Mucosa of rectum (tissue), 2 donors: ENCODE results near the gene FGF21.
"Not testable (repeated sequence)": the region's sequence is repeated elsewhere in the genome, so short reads cannot be mapped to it uniquely, and the experiment has no call there.

Source experiments
- H3K27ac ChIP-seq, 2 donors: one replicate each; pipeline ENCODE4 v1.7.0; 2013; ENCODE audit warnings: inconsistent platforms in 2 of 2, low read depth in 2 of 2, low read length in 2 of 2
- H3K27me3 ChIP-seq, 2 donors: one replicate each; pipeline ENCODE4 v1.7.0; 2013; ENCODE audit warnings: low read length in 2 of 2; ENCODE audit not compliant: control insufficient read depth in 2 of 2, insufficient read depth in 2 of 2
- H3K36me3 ChIP-seq, 2 donors: one replicate each; pipeline ENCODE4 v1.7.0; 2013; ENCODE audit warnings: low read length in 2 of 2; ENCODE audit not compliant: control insufficient read depth in 2 of 2, insufficient read depth in 2 of 2
- H3K4me1 ChIP-seq, 2 donors: one replicate each; pipeline ENCODE4 v1.7.0; 2013; ENCODE audit warnings: low read length in 2 of 2, mild to moderate bottlenecking in 1 of 2; ENCODE audit not compliant: control insufficient read depth in 2 of 2, insufficient read depth in 2 of 2
- H3K4me3 ChIP-seq, 2 donors: one replicate each; pipeline ENCODE4 v1.7.0; 2013; ENCODE audit warnings: low read length in 2 of 2
- H3K9ac ChIP-seq, 2 donors: one replicate each; pipeline ENCODE4 v1.7.0; 2013; ENCODE audit warnings: low read length in 2 of 2, low read depth in 1 of 2, mild to moderate bottlenecking in 1 of 2
- H3K9me3 ChIP-seq, 2 donors: one replicate each; pipeline ENCODE4 v1.7.0; 2013; ENCODE audit warnings: low read length in 2 of 2; ENCODE audit not compliant: control insufficient read depth in 2 of 2
- donor health status: healthy.
- donor health status: Normal muscosa, but diverticular disease.

FGF21 gene

GRCh38 chr19:48752496-48753365 is 2.6 kb upstream of the FGF21 start, which contains the start of gene FUT1:
Gene FUT1 (minus strand): TSS chr19:48752641. CDS start chr19:48751281, 1,360 bp downstream.
- peak within 1 kb of the TSS; percentile 43 to 49 for H3K4me3 ChIP-seq
- H3K9ac ChIP-seq, result peak within 1 kb of the TSS in 1 of 2 donors; percentile 43
- H3K9me3 ChIP-seq, result no peaks in the 10 kb centered on the region
- H3K36me3 ChIP-seq, result no peaks in the 10 kb centered on the region
- H3K4me1 ChIP-seq, result peaks cover 8 to 11% of the 10 kb centered on the region in 2 donors
- H3K27me3 ChIP-seq, result peaks cover 9 to 12% of the 10 kb centered on the region in 2 donors
- no peak within 1 kb of the TSS for H3K27ac ChIP-seq

GRCh38 chr19:48755787-48756186 is 463 bp downstream of the FGF21 start:
- Histone ChIP-seq H3K36me3 (no peaks in the 10 kb centered on the region), H3K27ac (no peak overlapping the region), H3K27me3 (peaks cover 7 to 9% of the 10 kb centered on the region in 2 donors), H3K9me3 (no peaks in the 10 kb centered on the region), H3K4me1 (peaks cover 8 to 11% of the 10 kb centered on the region in 2 donors), H3K9ac (no peak overlapping the region), H3K4me3 (no peak overlapping the region)

- Histone ChIP-seq H3K4me1 (peaks cover 8 to 11% of the 10 kb centered on the region in 2 donors), H3K9me3 (no peaks in the 10 kb centered on the region), H3K9ac (no peak overlapping the region), H3K4me3 (no peak overlapping the region), H3K27ac (no peak overlapping the region), H3K36me3 (no peaks in the 10 kb centered on the region), H3K27me3 (peaks cover 7 to 10% of the 10 kb centered on the region in 2 donors)
Observed at GRCh38 chr19:48756212-48756611, 888 bp downstream of the FGF21 start.

- Histone ChIP-seq H3K36me3 (no peaks in the 10 kb centered on the region), H3K4me1 (peaks cover 8 to 11% of the 10 kb centered on the region in 2 donors), H3K4me3 (no peak overlapping the region), H3K27me3 (peaks cover 7 to 8% of the 10 kb centered on the region in 2 donors), H3K27ac (no peak overlapping the region), H3K9ac (no peak overlapping the region), H3K9me3 (no peaks in the 10 kb centered on the region)
Observed at GRCh38 chr19:48756686-48757085, 1.4 kb downstream of the FGF21 start.

- H3K27me3 ChIP-seq, result peaks cover 5% of the 10 kb centered on the region in 2 donors
- no peak overlapping the region for H3K4me3 ChIP-seq
- no peak overlapping the region for H3K9ac ChIP-seq
- no peaks in the 10 kb centered on the region for H3K36me3 ChIP-seq
- peaks cover 6 to 9% of the 10 kb centered on the region in 2 donors for H3K4me1 ChIP-seq
- H3K27ac ChIP-seq, result no peak overlapping the region
- no peaks in the 10 kb centered on the region for H3K9me3 ChIP-seq
Observed at GRCh38 chr19:48757089-48757675, 1.9 kb downstream of the FGF21 start.

- H3K27ac ChIP-seq, result no peak overlapping the region
- H3K9ac ChIP-seq, result no peak overlapping the region
- peaks cover 3 to 6% of the 10 kb centered on the region in 2 donors for H3K4me1 ChIP-seq
- no peaks in the 10 kb centered on the region for H3K9me3 ChIP-seq
- no peak overlapping the region for H3K4me3 ChIP-seq
- H3K36me3 ChIP-seq, result no peaks in the 10 kb centered on the region
- H3K27me3 ChIP-seq, result peaks cover 3 to 4% of the 10 kb centered on the region in 2 donors
Observed at GRCh38 chr19:48757741-48758144, 2.4 kb downstream of the FGF21 start.

- Histone ChIP-seq H3K36me3 (no peaks in the 10 kb centered on the region), H3K4me1 (no peaks in the 10 kb centered on the region), H3K4me3 (no peak overlapping the region), H3K9me3 (no peaks in the 10 kb centered on the region), H3K27me3 (peaks cover 0 to 3% of the 10 kb centered on the region in 2 donors), H3K27ac (no peak overlapping the region), H3K9ac (no peak overlapping the region)
Observed at GRCh38 chr19:48760504-48761205, 5.3 kb downstream of the FGF21 start.

- not testable (repeated sequence) for H3K9me3 ChIP-seq, H3K36me3 ChIP-seq, H3K9ac ChIP-seq, H3K4me3 ChIP-seq, H3K4me1 ChIP-seq, H3K27ac ChIP-seq, H3K27me3 ChIP-seq
Observed at GRCh38 chr19:48765816-48766215, 10.5 kb downstream of the FGF21 start.

GRCh38 chr19:48768171-48768753 is 12.9 kb downstream of the FGF21 start:
- not testable (repeated sequence) for H3K27ac ChIP-seq

More at GRCh38 chr19:48768171-48768753, 12.9 kb downstream of the FGF21 start:
- not testable (repeated sequence) for H3K4me3 ChIP-seq, H3K36me3 ChIP-seq, H3K9me3 ChIP-seq, H3K4me1 ChIP-seq, H3K9ac ChIP-seq
- peaks cover 3 to 20% of the 10 kb centered on the region in 2 donors for H3K27me3 ChIP-seq
